ENCODE results near the gene RIMS4.

Gene RIMS4

DNA sequence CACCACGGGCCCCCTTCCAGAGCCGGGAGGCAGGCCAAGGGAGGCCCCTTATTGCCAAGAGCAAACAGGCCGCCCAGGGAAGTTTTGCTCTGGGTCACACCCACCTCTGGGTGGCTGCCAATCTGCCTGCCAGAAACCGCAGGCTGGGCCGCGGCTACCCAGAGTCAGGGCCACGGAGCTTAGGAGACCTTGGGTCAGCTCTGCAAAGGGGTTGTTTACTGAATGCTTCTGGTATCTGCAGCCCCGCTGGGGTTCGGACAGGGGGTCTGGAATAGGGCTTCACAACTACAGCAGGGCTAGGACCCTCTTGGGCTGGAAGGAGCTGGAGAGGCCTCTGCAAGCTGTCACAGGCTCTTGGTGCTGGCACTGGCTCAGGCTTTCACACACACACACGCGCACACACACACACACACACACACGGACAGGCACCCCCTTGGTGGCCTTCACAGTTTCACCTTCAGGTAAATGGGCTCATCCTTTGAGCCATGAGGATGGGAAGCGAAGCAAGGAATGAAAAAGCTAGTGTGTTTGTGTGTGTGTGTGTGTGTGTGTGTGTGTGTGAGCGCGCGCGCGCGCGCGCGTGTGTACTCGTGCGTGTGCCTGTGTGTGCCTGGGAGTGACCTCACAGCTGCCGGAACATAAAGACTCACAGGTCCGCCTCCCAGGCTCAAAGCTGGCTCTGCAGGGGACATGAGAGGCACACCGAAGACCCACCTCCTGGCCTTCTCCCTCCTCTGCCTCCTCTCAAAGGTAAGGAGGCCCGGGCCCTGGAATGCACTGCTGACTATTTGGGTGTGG, 95.4 kb downstream of the RIMS4 start, which contains the start of gene CCN5:
Gene CCN5 (plus strand): TSS at position 669 of the 798 bp plus-strand sequence. CDS start 22 bp downstream, at position 691.
- Histone ChIP-seq H3K36me3 (ENCODE audit: insufficient read depth, low read length) (no peaks in the 10 kb centered on the region), H3K4me1 (ENCODE audit: insufficient read depth, low read length) (no peaks in the 10 kb centered on the region), H4K20me1 (ENCODE audit: insufficient read depth, low read length) (no peaks in the 10 kb centered on the region; the same call in 1 of the 2 replicates), H3K27ac (ENCODE audit: low read length) (no peak within 1 kb of the TSS), H3K27me3 (ENCODE audit: insufficient read depth, low read length, poor library complexity) (no peaks in the 10 kb centered on the region), H3K9ac (ENCODE audit: low read depth, low read length) (no peak within 1 kb of the TSS), H3K79me2 (ENCODE audit: insufficient read depth, low read length) (no peaks in the 10 kb centered on the region), H2AFZ (ENCODE audit: low read depth, low read length) (no peak within 1 kb of the TSS), H3K4me3 (ENCODE audit: low read depth in 1 of 2, low read length in 2 of 2) (no peak within 1 kb of the TSS), H3K9me3 (ENCODE audit: insufficient read depth, low read length, severe bottlenecking) (no peaks in the 10 kb centered on the region), H3K4me2 (ENCODE audit: insufficient read depth, low read length) (no peak within 1 kb of the TSS)
- DNase-seq: no peak
- ATAC-seq (ENCODE audit: insufficient read depth, low read depth): no peak
- TF ChIP-seq, protein P1, sequence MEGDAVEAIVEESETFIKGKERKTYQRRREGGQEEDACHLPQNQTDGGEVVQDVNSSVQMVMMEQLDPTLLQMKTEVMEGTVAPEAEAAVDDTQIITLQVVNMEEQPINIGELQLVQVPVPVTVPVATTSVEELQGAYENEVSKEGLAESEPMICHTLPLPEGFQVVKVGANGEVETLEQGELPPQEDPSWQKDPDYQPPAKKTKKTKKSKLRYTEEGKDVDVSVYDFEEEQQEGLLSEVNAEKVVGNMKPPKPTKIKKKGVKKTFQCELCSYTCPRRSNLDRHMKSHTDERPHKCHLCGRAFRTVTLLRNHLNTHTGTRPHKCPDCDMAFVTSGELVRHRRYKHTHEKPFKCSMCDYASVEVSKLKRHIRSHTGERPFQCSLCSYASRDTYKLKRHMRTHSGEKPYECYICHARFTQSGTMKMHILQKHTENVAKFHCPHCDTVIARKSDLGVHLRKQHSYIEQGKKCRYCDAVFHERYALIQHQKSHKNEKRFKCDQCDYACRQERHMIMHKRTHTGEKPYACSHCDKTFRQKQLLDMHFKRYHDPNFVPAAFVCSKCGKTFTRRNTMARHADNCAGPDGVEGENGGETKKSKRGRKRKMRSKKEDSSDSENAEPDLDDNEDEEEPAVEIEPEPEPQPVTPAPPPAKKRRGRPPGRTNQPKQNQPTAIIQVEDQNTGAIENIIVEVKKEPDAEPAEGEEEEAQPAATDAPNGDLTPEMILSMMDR (IDR thresholded peaks at IDR 0.05; ENCODE audit: borderline replicate concordance, extremely low read depth, low read length, poor library complexity, severe bottlenecking): no peak
- TF ChIP-seq EZH2 (IDR thresholded peaks at IDR 0.05; ENCODE audit: borderline replicate concordance, low read depth, low read length, severe bottlenecking): no peak

DNA sequence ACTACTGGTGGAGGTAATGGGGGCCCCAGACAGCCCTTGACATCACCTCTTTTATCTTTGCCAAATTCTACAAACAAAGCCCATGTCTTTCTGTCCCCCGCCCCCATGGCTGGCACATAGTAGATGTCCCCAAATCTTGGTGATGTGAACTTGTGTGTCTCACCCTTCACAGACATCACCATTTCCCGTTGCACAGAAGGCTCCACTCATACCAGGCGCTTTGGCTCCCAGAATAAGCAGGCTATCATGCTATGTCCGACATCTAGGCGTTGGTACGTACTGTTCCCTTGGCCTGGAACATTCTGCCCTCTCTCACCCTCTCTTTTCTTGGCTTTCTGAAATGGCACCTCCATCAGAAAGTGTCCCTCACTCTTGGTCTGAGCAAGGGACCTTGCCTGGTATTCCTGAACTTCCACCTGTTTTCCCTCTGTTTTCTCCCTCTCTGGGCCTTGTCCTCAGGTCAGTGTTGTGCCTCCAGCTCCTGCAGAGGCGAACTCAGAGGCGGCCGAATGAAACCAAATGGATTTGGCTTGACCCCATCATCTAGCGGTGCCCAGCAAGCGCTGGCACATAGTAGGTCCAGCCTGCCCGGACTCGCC, 96.1 kb downstream of the RIMS4 start:
- H3K27ac ChIP-seq (ENCODE audit: low read length): no peak overlapping the region
- no peaks in the 10 kb centered on the region for H3K9me3 ChIP-seq (ENCODE audit: insufficient read depth, low read length, severe bottlenecking)
- no peaks in the 10 kb centered on the region; the same call in 1 of the 2 replicates for H4K20me1 ChIP-seq (ENCODE audit: insufficient read depth, low read length)
- H3K27me3 ChIP-seq (ENCODE audit: insufficient read depth, low read length, poor library complexity): no peaks in the 10 kb centered on the region
- no peak overlapping the region for H3K4me2 ChIP-seq (ENCODE audit: insufficient read depth, low read length)
- H3K4me1 ChIP-seq (ENCODE audit: insufficient read depth, low read length): no peaks in the 10 kb centered on the region
- no peaks in the 10 kb centered on the region for H3K36me3 ChIP-seq (ENCODE audit: insufficient read depth, low read length)
- DNase-seq: no peak
- no peak overlapping the region for H3K9ac ChIP-seq (ENCODE audit: low read depth, low read length)
- H3K79me2 ChIP-seq (ENCODE audit: insufficient read depth, low read length): no peaks in the 10 kb centered on the region
- ATAC-seq (ENCODE audit: insufficient read depth, low read depth): no peak
- no peak for TF ChIP-seq EZH2 (IDR thresholded peaks at IDR 0.05; ENCODE audit: borderline replicate concordance, low read depth, low read length, severe bottlenecking)
- TF ChIP-seq, protein P1 (IDR thresholded peaks at IDR 0.05; ENCODE audit: borderline replicate concordance, extremely low read depth, low read length, poor library complexity, severe bottlenecking): no peak
- no peak overlapping the region for H3K4me3 ChIP-seq (ENCODE audit: low read depth in 1 of 2, low read length in 2 of 2)
- H2AFZ ChIP-seq (ENCODE audit: low read depth, low read length): no peak overlapping the region

DNA sequence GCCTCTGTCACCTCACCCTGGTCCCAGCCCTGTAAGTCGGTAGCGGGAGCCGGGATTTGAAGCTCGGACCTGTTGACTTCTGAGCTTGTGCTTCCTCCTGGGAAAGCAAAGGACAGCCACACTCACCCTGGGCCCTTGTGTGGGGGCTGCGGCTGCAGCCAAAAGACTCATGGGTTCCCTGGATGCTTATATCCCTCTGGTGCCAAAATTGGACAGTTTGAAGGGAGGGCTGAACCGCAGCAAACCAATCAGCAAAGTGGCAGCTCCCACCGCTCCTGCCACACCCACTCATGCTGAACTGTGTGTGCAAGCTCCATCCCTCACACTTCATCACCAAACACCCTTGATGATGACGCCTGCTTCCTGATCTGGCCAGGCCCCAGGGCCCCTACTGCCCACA, 99.1 kb downstream of the RIMS4 start:
- no peaks in the 10 kb centered on the region for H3K9me3 ChIP-seq (ENCODE audit: insufficient read depth, low read length, severe bottlenecking)
- H3K36me3 ChIP-seq (ENCODE audit: insufficient read depth, low read length): no peaks in the 10 kb centered on the region
- H3K4me3 ChIP-seq (ENCODE audit: low read depth in 1 of 2, low read length in 2 of 2): no peak overlapping the region
- H3K79me2 ChIP-seq (ENCODE audit: insufficient read depth, low read length): no peaks in the 10 kb centered on the region
- H3K27me3 ChIP-seq (ENCODE audit: insufficient read depth, low read length, poor library complexity): no peaks in the 10 kb centered on the region
- no peak overlapping the region for H3K27ac ChIP-seq (ENCODE audit: low read length)
- no peak overlapping the region for H3K4me2 ChIP-seq (ENCODE audit: insufficient read depth, low read length)
- DNase-seq (no peak), ATAC-seq (ENCODE audit: insufficient read depth, low read depth) (no peak)
- H4K20me1 ChIP-seq (ENCODE audit: insufficient read depth, low read length): no peaks in the 10 kb centered on the region; the same call in 1 of the 2 replicates
- TF ChIP-seq, protein P1 (IDR thresholded peaks at IDR 0.05; ENCODE audit: borderline replicate concordance, extremely low read depth, low read length, poor library complexity, severe bottlenecking): no peak
- TF ChIP-seq EZH2 (IDR thresholded peaks at IDR 0.05; ENCODE audit: borderline replicate concordance, low read depth, low read length, severe bottlenecking): no peak
- H2AFZ ChIP-seq (ENCODE audit: low read depth, low read length): no peak overlapping the region
- no peak overlapping the region for H3K9ac ChIP-seq (ENCODE audit: low read depth, low read length)
- H3K4me1 ChIP-seq (ENCODE audit: insufficient read depth, low read length): no peaks in the 10 kb centered on the region

All from DND-41 (cell line).